H1 (cell line): Measurements from ENCODE around the gene SLC36A2. TPM values are rescaled to one million over a fixed set of nuclear protein-coding genes. Genes with fewer than 3 reads are reported as not detected.

ENCODE experiments used
- CTCF ChIA-PET: fragments of 300-600 bp; sonication (Branson Sonifier 250); formaldehyde crosslinking; loops from one replicate; lab custom pipeline; 2021; ENCODE audit not compliant: partially characterized antibody; lab: Charles Lee
- POLR2A ChIA-PET: fragments of 300-600 bp; sonication (Branson Sonifier 250); formaldehyde crosslinking; loops from one replicate; lab custom pipeline; 2021; ENCODE audit warnings: inconsistent platforms; ENCODE audit not compliant: partially characterized antibody; lab: Charles Lee
- DNase-seq, 2 experiments: peaks; one replicate each; pipeline versions ENCODE4 v3.0.0 to v3.0.0-alpha.2; 2010 to 2022; ENCODE audit warnings: low spot score in 2 of 2, low read depth in 1 of 2, mixed read lengths in 1 of 2
- FAIRE-seq: peaks from 2 replicates; lab custom pipeline; 2011; peaks lifted over from hg19 to GRCh38; lab: Jason Lieb, UNC
- H2AFZ ChIP-seq: 2 replicates; pipeline ENCODE4 v1.8.1; 2012; ENCODE audit warnings: low read length, inconsistent platforms
- H2AK5ac ChIP-seq: 2 replicates; pipeline ENCODE4 v1.6.1; 2013; ENCODE audit warnings: low read depth, low read length
- H2BK120ac ChIP-seq: replicated peaks from 2 replicates; pipeline ENCODE3; 2013; ENCODE audit warnings: low read depth, low read length, inconsistent platforms
- H2BK12ac ChIP-seq: 2 replicates; pipeline ENCODE4 v1.6.1; 2013; ENCODE audit warnings: low read depth, low read length
- H2BK15ac ChIP-seq: 2 replicates; pipeline ENCODE4 v1.6.1; 2013; ENCODE audit warnings: low read length
- H2BK20ac ChIP-seq: 2 replicates; pipeline ENCODE4 v1.6.1; 2013; ENCODE audit warnings: low read length
- H2BK5ac ChIP-seq: 2 replicates; pipeline ENCODE4 v1.6.1; 2013; ENCODE audit warnings: low read depth, low read length
- H3K14ac ChIP-seq: 2 replicates; pipeline ENCODE4 v1.6.1; 2013; ENCODE audit warnings: inconsistent platforms; ENCODE audit not compliant: insufficient read length
- H3K18ac ChIP-seq: 2 replicates; pipeline ENCODE4 v1.6.1; 2013; ENCODE audit warnings: low read length; ENCODE audit errors: extremely low read depth
- H3K23ac ChIP-seq: 2 replicates; pipeline ENCODE4 v1.6.1; 2013; ENCODE audit warnings: inconsistent platforms; ENCODE audit not compliant: insufficient read length
- H3K23me2 ChIP-seq: 2 replicates; pipeline ENCODE4 v1.6.1; 2013; ENCODE audit warnings: low read depth, low read length
- H3K27ac ChIP-seq: 2 replicates; pipeline ENCODE4 v1.6.1; 2011; ENCODE audit warnings: low read depth, low read length, inconsistent platforms
- H3K27me3 ChIP-seq, 4 experiments: replicated peaks in 1 of 4; 1 replicate in 1 of 4; 2 replicates in 3 of 4; pipeline versions ENCODE4 v1.6.1 to v1.8.1; 2011 to 2013; ENCODE audit warnings: low read length in 3 of 4, mild to moderate bottlenecking in 3 of 4, inconsistent platforms in 2 of 4, mixed read lengths in 2 of 4, moderate library complexity in 1 of 4; ENCODE audit not compliant: control insufficient read depth in 3 of 4, insufficient read depth in 3 of 4; ENCODE audit errors: extremely low read depth in 1 of 4
- H3K36me3 ChIP-seq, 4 experiments: 2 replicates each; pipeline versions ENCODE4 v1.6.1 to v1.8.1; 2011 to 2013; ENCODE audit warnings: mild to moderate bottlenecking in 4 of 4, low read length in 3 of 4, moderate library complexity in 2 of 4, control low read depth in 1 of 4, inconsistent platforms in 1 of 4; ENCODE audit not compliant: insufficient read depth in 4 of 4, control insufficient read depth in 2 of 4
- H3K4ac ChIP-seq: replicated peaks from 2 replicates; pipeline ENCODE3; 2013; ENCODE audit warnings: low read length, low read depth, mixed read lengths, inconsistent platforms; ENCODE audit not compliant: insufficient read length
- H3K4me1 ChIP-seq, 4 experiments: replicated peaks in 1 of 4; 1 replicate in 1 of 4; 2 replicates in 3 of 4; pipeline versions ENCODE4 v1.6.1 to v1.8.1; 2011 to 2013; ENCODE audit warnings: low read length in 3 of 4, inconsistent platforms in 2 of 4, mixed read lengths in 1 of 4; ENCODE audit not compliant: insufficient read depth in 4 of 4, control insufficient read depth in 3 of 4
- H3K4me2 ChIP-seq, 2 experiments: 2 replicates each; pipeline versions ENCODE4 v1.6.1 to v1.8.1; 2011 to 2013; ENCODE audit warnings: low read depth in 2 of 2, low read length in 2 of 2, control low read depth in 1 of 2, inconsistent platforms in 1 of 2, mild to moderate bottlenecking in 1 of 2; ENCODE audit not compliant: insufficient read depth in 1 of 2
- H3K4me3 ChIP-seq, 4 experiments: fragments of 200-600, 300-600 bp in 1 of 4; sonication (generic), shearing (Covaris generic), sonication (Bioruptor Twin) in 1 of 4; 2 replicates each; pipeline versions ENCODE4 v1.5.1 to v1.8.1; 2011 to 2016; ENCODE audit warnings: low read length in 4 of 4, low read depth in 3 of 4, control low read depth in 2 of 4, inconsistent platforms in 2 of 4, mild to moderate bottlenecking in 2 of 4, mixed read lengths in 1 of 4, moderate library complexity in 1 of 4; ENCODE audit not compliant: insufficient read depth in 2 of 4; ENCODE audit errors: extremely low read depth in 1 of 4
- H3K56ac ChIP-seq: replicated peaks from 2 replicates; pipeline ENCODE3; 2013; ENCODE audit warnings: low read depth, mild to moderate bottlenecking, mixed read lengths, low read length, inconsistent platforms; ENCODE audit not compliant: insufficient read length
- H3K79me1 ChIP-seq: 2 replicates; pipeline ENCODE4 v1.6.1; 2013; ENCODE audit warnings: low read depth, low read length, control low read depth
- H3K79me2 ChIP-seq, 2 experiments: 2 replicates each; pipeline versions ENCODE4 v1.6.1 to v1.8.1; 2012 to 2013; ENCODE audit warnings: low read length in 2 of 2, mild to moderate bottlenecking in 2 of 2, inconsistent platforms in 1 of 2; ENCODE audit not compliant: insufficient read depth in 2 of 2, control insufficient read depth in 1 of 2
- H3K9ac ChIP-seq, 4 experiments: replicated peaks in 1 of 4; 1 replicate in 1 of 4; 2 replicates in 3 of 4; pipeline versions ENCODE4 v1.6.1 to v1.8.1; 2011 to 2013; ENCODE audit warnings: low read depth in 3 of 4, low read length in 3 of 4, control low read depth in 2 of 4, mild to moderate bottlenecking in 2 of 4, moderate library complexity in 2 of 4, inconsistent platforms in 1 of 4; ENCODE audit errors: extremely low read depth in 1 of 4
- H3K9me3 ChIP-seq, 2 experiments: 2 replicates each; pipeline versions ENCODE4 v1.6.1 to v1.8.1; 2012 to 2013; ENCODE audit warnings: mild to moderate bottlenecking in 2 of 2, moderate library complexity in 2 of 2, control low read depth in 1 of 2, inconsistent platforms in 1 of 2, low read depth in 1 of 2, low read length in 1 of 2, mixed read lengths in 1 of 2; ENCODE audit not compliant: insufficient read depth in 2 of 2
- H4K20me1 ChIP-seq, 2 experiments: replicated peaks in 1 of 2; 2 replicates each; pipeline versions ENCODE3 to v1.8.1; 2011 to 2013; ENCODE audit warnings: inconsistent platforms in 2 of 2, low read length in 2 of 2, mild to moderate bottlenecking in 1 of 2; ENCODE audit not compliant: insufficient read depth in 2 of 2, control insufficient read depth in 1 of 2
- H4K5ac ChIP-seq: 2 replicates; pipeline ENCODE4 v1.6.1; 2013; ENCODE audit warnings: low read length, low read depth, mixed read lengths, inconsistent platforms; ENCODE audit not compliant: insufficient read length
- H4K8ac ChIP-seq: 2 replicates; pipeline ENCODE4 v1.8.0; 2013; ENCODE audit warnings: mild to moderate bottlenecking, moderate library complexity, low read length, inconsistent platforms; ENCODE audit not compliant: insufficient read depth; ENCODE audit errors: extremely low read depth
- H4K91ac ChIP-seq: replicated peaks from 2 replicates; pipeline ENCODE3; 2013; ENCODE audit warnings: low read length, mixed read lengths, inconsistent platforms; ENCODE audit not compliant: insufficient read length
- CBX8 ChIP-seq: fragments of 300-800, 300-1000 bp; sonication (generic); IDR thresholded peaks from 2 replicates; pipeline ENCODE4 v1.7.1; 2016; ENCODE audit warnings: low read depth, low read length, borderline replicate concordance
- EGR1 ChIP-seq: IDR thresholded peaks from 2 replicates; pipeline ENCODE4 v1.6.1; 2011; ENCODE audit warnings: low read depth, low read length, borderline replicate concordance
- JUN ChIP-seq: IDR thresholded peaks from 2 replicates; pipeline ENCODE4 v1.6.1; 2011; ENCODE audit warnings: low read depth, mild to moderate bottlenecking, improper control_type of control experiment, low read length
- JUND ChIP-seq: IDR thresholded peaks from 2 replicates; pipeline ENCODE4 v1.6.1; 2011; ENCODE audit warnings: mild to moderate bottlenecking, improper control_type of control experiment, low read length
- KDM1A ChIP-seq: fragments of 200-600, 300-600 bp; sonication (generic); IDR thresholded peaks from 2 replicates; pipeline ENCODE4 v1.7.1; 2016; ENCODE audit warnings: mild to moderate bottlenecking, low read length, borderline replicate concordance
- KDM4A ChIP-seq: IDR thresholded peaks from one replicate; pipeline ENCODE4 v1.7.1; 2012; ENCODE audit warnings: low read depth, mild to moderate bottlenecking, moderate library complexity, low read length, inconsistent platforms; ENCODE audit not compliant: severe bottlenecking
- POLR2A ChIP-seq, 2 experiments: IDR thresholded peaks; 1 replicate in 1 of 2; 2 replicates in 1 of 2; pipeline ENCODE4 v1.6.1; 2011; ENCODE audit warnings: low read depth in 2 of 2, low read length in 2 of 2, mild to moderate bottlenecking in 2 of 2; ENCODE audit errors: control extremely low read depth in 1 of 2
- RFX5 ChIP-seq: IDR thresholded peaks from 2 replicates; pipeline ENCODE4 v1.6.1; 2011; ENCODE audit warnings: low read depth, low read length, improper control_type of control experiment, borderline replicate concordance
- SP1 ChIP-seq: IDR thresholded peaks from 2 replicates; pipeline ENCODE4 v1.6.1; 2011; ENCODE audit warnings: low read depth, low read length
- SP2 ChIP-seq: IDR thresholded peaks from 2 replicates; pipeline ENCODE4 v1.6.1; 2012; ENCODE audit warnings: mild to moderate bottlenecking, low read length, inconsistent platforms
- SP4 ChIP-seq: IDR thresholded peaks from 2 replicates; pipeline ENCODE4 v1.6.1; 2012; ENCODE audit warnings: low read length, inconsistent platforms
- SUZ12 ChIP-seq: fragments of 200-600 bp; sonication (generic); IDR thresholded peaks from 2 replicates; pipeline ENCODE4 v1.6.1; 2012; ENCODE audit warnings: mild to moderate bottlenecking, inconsistent platforms, low read length, moderate library complexity, mixed read lengths
- WGBS, 2 experiments: shearing (Covaris generic) in 1 of 2; methylation state at CpG; one replicate each; pipeline versions ENCODE4 v1.1.6 to v1.1.7; 2013 to 2015; ENCODE audit warnings: low lambda C conversion rate in 2 of 2, mixed read lengths in 2 of 2, inconsistent platforms in 1 of 2, low coverage in 1 of 2, missing lambda C conversion rate in 1 of 2; ENCODE audit not compliant: insufficient replicate concordance in 2 of 2, insufficient coverage in 1 of 2, insufficient read length in 1 of 2; ENCODE audit errors: extremely low coverage in 1 of 2, missing lambda C conversion rate in 1 of 2; 5-methylcytosine and 5-hydroxymethylcytosine counted together
- polyA plus RNA-seq, 7 experiments: library from polyadenylated mRNA; depleted of rRNA in 3 of 7; stranded (reverse) in 5 of 7; unstranded in 2 of 7; fragments of >200 nt in 5 of 7; fragments of 200-250 nt in 2 of 7; gene quantifications; 1 replicate in 5 of 7; 2 replicates in 1 of 7; 4 replicates in 1 of 7; pipeline versions ENCODE4 v1.2.1 to v1.2.3, GENCODE V29; 2011 to 2013; ENCODE audit warnings: missing spikeins in 2 of 7, mixed read lengths in 2 of 7
- total RNA-seq: library from RNA; stranded (reverse); fragmentation: NEBNext Ultra II Directional; extraction: Animal tissue kit (Norgen Biotek cat#: 25700); gene quantifications from 2 replicates; pipeline ENCODE4 v1.2.1, GENCODE V29; 2021

Gene SLC36A2
- total and polyA plus RNA-seq, 2 of the 8 experiments (the other 6 are each of a cell fraction or from before 2014, with no cell fraction given): 0.30 TPM; not detected in 1

- Histone ChIP-seq H3K4ac (no peak overlapping the region), H2BK15ac (no peak overlapping the region), H4K8ac (no peak overlapping the region), H4K91ac (no peak overlapping the region), H3K36me3 (no peaks in the 10 kb centered on the region), H3K79me1 (no peaks in the 10 kb centered on the region), H3K23me2 (no peaks in the 10 kb centered on the region), H3K79me2 (no peaks in the 10 kb centered on the region), H2BK120ac (no peak overlapping the region), H3K9ac (no peak overlapping the region), H2BK12ac (no peak overlapping the region), H4K20me1 (no peaks in the 10 kb centered on the region), H2AFZ (no peak overlapping the region), H3K27me3 (no peaks in the 10 kb centered on the region; a peak in 1 of 7 replicates), H3K23ac (no peak overlapping the region), H2BK5ac (no peak overlapping the region), H3K4me1 (peaks cover 0 to 2% (median 1%) of the 10 kb centered on the region in 4 experiments; a peak in 3 of 7 replicates), H3K4me2 (no peak overlapping the region), H2BK20ac (no peak overlapping the region), H2AK5ac (no peak overlapping the region), H4K5ac (no peak overlapping the region), H3K9me3 (no peaks in the 10 kb centered on the region), H3K18ac (no peak overlapping the region), H3K56ac (no peak overlapping the region), H3K4me3 (no peak overlapping the region), H3K14ac (no peak overlapping the region), H3K27ac (no peak overlapping the region)
- FAIRE-seq: no peak
- TF ChIP-seq SP4 (no peak), JUND (no peak), JUN (no peak), SUZ12 (no peak), RFX5 (no peak), SP1 (no peak), POLR2A (IDR thresholded peaks at IDR 0.05; ENCODE audit: control extremely low read depth in 1 of 2, low read depth in 2 of 2, low read length in 2 of 2) (no peak), KDM4A (no peak), KDM1A (no peak), SP2 (no peak), EGR1 (no peak), CBX8 (no peak)
- 76% methylated on average over 2 of the region's 2 CpGs; no CpG with 5 or more reads in 1 of the 2 experiments for WGBS, 2 experiments
- DNase-seq: no peak
- CTCF ChIA-PET: interaction anchor here (0.6 to 4.8 kb wide), 9 partner anchors 10 to 146 kb away, joined by 3 to 45 read pairs (median 4); partner anchors contain the start of gene SLC36A3
- POLR2A ChIA-PET: no interaction called here
Measured at GRCh38 chr5:151317871-151318270, 29.5 kb downstream of the SLC36A2 start.
